AG04450 (cell line): ENCODE data around the gene MAP3K2. TPM values are rescaled to one million over a fixed set of nuclear protein-coding genes. Genes with fewer than 3 reads are reported as not detected.

ENCODE experiments used
- CTCF ChIA-PET: fragments of 300-600, 350-600 bp; formaldehyde crosslinking; extraction: SDS; loops from one replicate; lab custom pipeline; 2022; ENCODE audit warnings: antibody characterized with exemption, inconsistent platforms; lab: Charles Lee
- POLR2A ChIA-PET: fragments of 350-600 bp; formaldehyde crosslinking; extraction: SDS; loops from one replicate; lab custom pipeline; 2021; ENCODE audit warnings: antibody characterized with exemption, inconsistent platforms; lab: Yijun Ruan, JAX
- DNase-seq: peaks from one replicate; pipeline ENCODE4 v3.0.0-alpha.2; 2011; ENCODE audit warnings: low read depth, low spot score
- H3K27ac ChIP-seq: one replicate; pipeline ENCODE4 v1.5.1; 2012; ENCODE audit warnings: low read depth, low read length, control low read depth
- H3K27me3 ChIP-seq: one replicate; pipeline ENCODE4 v1.6.0; 2012; ENCODE audit warnings: low read length; ENCODE audit not compliant: control insufficient read depth, insufficient read depth
- H3K4me3 ChIP-seq: 2 replicates; pipeline ENCODE4 v1.5.1; 2011; ENCODE audit warnings: mild to moderate bottlenecking, low read depth, low read length, control low read depth
- H3K9me3 ChIP-seq: 2 replicates; pipeline ENCODE4 v1.5.1; 2012; ENCODE audit warnings: low read length; ENCODE audit not compliant: control insufficient read depth, insufficient read depth
- polyA plus RNA-seq: library from polyadenylated mRNA; depleted of rRNA; stranded (reverse); fragments of >200 nt; gene quantifications from 2 replicates; pipeline ENCODE4 v1.2.3, GENCODE V29; 2011
- TF ChIP-seq, protein P1 (sequence below): IDR thresholded peaks from 2 replicates; pipeline ENCODE4 v1.5.1; 2011; ENCODE audit warnings: low read depth, low read length, control low read depth, inconsistent platforms

MAP3K2 gene
- polyA plus RNA-seq, 1 experiment: 15.5 TPM

DNA sequence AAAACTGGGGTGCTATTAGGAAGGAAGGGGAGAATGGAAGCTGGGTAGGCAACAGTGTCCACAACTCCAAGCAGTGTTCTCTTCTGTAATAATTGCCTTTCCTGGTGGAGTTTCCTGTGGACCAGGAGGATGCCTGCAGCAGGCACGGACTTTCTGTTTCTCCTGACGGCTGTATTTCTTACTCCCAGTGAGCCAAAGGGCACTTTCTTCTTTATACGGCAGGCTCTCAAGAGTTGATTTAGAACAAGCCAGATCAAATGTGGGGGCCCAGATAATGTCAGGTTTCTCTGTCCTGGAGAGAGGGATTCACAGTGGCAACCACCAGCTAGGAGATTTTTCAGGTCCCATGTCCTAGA is 17.5 kb upstream of the MAP3K2 start:
- no peak overlapping the region for H3K4me3 ChIP-seq
- no peaks in the 10 kb centered on the region; the same call in 1 of the 2 replicates for H3K9me3 ChIP-seq
- H3K27ac ChIP-seq: no peak overlapping the region
- TF ChIP-seq, protein P1, sequence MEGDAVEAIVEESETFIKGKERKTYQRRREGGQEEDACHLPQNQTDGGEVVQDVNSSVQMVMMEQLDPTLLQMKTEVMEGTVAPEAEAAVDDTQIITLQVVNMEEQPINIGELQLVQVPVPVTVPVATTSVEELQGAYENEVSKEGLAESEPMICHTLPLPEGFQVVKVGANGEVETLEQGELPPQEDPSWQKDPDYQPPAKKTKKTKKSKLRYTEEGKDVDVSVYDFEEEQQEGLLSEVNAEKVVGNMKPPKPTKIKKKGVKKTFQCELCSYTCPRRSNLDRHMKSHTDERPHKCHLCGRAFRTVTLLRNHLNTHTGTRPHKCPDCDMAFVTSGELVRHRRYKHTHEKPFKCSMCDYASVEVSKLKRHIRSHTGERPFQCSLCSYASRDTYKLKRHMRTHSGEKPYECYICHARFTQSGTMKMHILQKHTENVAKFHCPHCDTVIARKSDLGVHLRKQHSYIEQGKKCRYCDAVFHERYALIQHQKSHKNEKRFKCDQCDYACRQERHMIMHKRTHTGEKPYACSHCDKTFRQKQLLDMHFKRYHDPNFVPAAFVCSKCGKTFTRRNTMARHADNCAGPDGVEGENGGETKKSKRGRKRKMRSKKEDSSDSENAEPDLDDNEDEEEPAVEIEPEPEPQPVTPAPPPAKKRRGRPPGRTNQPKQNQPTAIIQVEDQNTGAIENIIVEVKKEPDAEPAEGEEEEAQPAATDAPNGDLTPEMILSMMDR: no peak
- H3K27me3 ChIP-seq: no peaks in the 10 kb centered on the region
- CTCF ChIA-PET: no interaction called here
- POLR2A ChIA-PET: interaction anchor here (0.6 kb wide), 1 partner anchor 9 kb away, joined by 4 read pairs; no protein-coding TSS in a partner anchor
- DNase-seq: no peak

DNA sequence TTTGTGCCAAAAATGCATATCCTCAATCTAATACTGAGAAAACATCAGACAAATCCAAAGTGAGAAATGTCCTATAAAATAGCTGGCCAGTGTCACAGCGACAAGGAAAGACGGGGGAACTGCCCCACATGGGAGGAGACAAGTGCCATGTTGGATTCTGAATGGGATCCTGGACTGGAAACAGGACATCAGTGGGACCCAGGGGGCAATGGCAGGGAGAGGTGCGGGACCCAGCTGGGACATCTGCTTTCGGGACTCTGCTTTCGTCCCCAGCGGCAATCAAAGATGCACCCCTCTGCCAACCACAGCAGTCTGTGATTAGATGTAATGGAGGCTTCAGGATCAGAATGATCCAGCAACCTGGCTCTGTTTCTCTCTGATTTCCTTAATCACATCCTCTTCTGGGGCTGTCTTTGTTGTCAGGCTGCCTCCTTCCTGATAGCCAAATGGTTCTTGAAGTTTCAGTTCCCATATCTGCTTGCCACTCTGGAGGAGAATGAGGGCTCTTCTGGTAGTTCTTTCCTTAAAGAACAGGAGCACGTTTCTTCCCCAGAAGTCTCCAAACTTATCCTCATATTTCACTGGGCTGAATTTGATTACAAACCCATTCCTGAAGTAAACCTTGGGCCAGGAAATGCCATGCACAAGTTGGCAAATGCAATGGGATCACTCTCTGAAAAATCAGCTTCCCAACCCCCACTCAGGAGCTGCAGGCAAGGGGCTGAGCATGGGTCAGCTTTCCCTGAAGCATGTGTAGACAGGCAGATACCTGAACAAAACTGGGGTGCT is 16.9 kb upstream of the MAP3K2 start:
- H3K4me3 ChIP-seq: no peak overlapping the region
- ChIA-PET CTCF (no interaction called here), POLR2A (interaction anchor here (0.6 kb wide), 1 partner anchor 8 kb away, joined by 4 read pairs; no protein-coding TSS in a partner anchor)
- no peaks in the 10 kb centered on the region for H3K27me3 ChIP-seq
- H3K9me3 ChIP-seq: no peaks in the 10 kb centered on the region; the same call in 1 of the 2 replicates
- DNase-seq: no peak
- no peak overlapping the region for H3K27ac ChIP-seq
- TF ChIP-seq, protein P1: no peak

DNA sequence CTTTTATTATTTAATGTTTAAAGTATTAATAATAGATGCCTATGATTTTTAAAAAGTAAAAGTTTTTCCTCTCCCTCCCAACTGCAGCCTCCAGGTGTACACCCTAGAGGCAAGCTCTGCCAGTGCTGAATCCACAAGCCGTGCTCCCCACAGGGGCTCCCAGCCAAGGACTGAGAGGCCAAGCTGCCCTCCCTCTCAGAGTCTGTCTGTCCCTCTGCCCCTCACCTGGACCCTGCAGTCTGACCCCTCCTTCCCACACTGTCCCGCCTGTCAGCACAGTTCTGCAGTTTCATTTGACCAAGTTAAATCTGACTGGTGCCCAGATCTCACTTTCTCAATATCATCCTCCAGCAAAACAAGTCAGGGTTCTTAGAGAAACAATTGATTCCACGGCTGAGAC is 15.7 kb upstream of the MAP3K2 start:
- H3K27me3 ChIP-seq: no peaks in the 10 kb centered on the region

DNA sequence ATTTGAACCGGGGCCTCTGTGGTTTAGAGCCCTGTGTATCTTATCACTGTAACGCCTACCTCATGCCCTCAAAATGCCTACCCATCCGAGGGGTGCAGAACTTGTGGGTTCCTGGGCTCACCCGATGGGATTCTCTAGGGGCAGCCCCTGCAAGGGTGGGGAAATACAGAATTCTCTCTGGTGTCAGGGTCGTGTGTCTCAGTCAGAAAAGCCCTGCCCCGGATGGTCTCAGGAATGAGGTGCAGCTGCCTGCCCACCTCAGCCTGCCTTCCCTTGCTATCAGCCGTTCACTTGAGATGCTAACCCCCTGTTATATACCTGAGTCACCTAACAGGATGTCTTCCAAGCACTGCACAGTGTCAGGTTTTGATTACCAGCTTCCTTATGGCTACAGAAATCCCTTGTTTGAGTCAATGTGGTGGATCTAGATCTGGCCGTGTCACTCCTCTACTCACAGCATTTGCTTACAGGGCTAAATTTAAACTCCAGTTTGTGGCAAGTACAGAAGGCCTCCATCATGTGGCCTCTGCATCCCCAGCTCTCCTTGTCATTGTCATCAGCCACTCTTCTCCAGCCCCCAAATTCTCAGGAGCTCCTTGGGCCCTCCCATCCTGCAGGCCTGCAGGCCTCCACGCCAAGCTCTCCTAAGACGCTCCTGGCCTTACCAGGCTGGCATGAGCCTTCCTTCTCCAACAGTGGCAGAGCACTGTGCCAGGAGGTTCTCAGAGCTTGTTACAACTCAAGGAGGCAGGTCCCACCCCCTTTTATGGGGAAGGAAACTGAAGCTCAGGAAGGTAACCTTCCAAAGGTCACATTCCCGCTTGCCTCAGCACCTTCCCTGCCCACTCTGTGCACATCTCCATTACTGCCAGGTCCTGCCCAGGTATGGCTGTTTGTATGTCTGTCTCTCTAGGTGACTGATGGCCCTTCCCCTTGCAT is 14.3 kb upstream of the MAP3K2 start:
- Histone ChIP-seq H3K4me3 (no peak overlapping the region), H3K27me3 (no peaks in the 10 kb centered on the region), H3K9me3 (no peaks in the 10 kb centered on the region), H3K27ac (no peak overlapping the region)
- no peak for DNase-seq
- CTCF ChIA-PET: interaction anchor here (1.3 kb wide), 1 partner anchor 78 kb away, joined by 3 read pairs; no protein-coding TSS in a partner anchor
- TF ChIP-seq, protein P1: no peak
- POLR2A ChIA-PET: no interaction called here

More for the DNA sequence above, 15.7 kb upstream of the MAP3K2 start:
- no peak for DNase-seq
- H3K27ac ChIP-seq: no peak overlapping the region
- no peaks in the 10 kb centered on the region; the same call in 1 of the 2 replicates for H3K9me3 ChIP-seq
- no peak overlapping the region for H3K4me3 ChIP-seq
- TF ChIP-seq, protein P1: no peak
- CTCF ChIA-PET: no interaction called here
- POLR2A ChIA-PET: no interaction called here
